CD8-positive, alpha-beta memory T cell (primary cell): ENCODE results near the gene RGPD8. TPM values are rescaled to one million over a fixed set of nuclear protein-coding genes. Genes with fewer than 3 reads are reported as not detected.
"Not testable (repeated sequence)": the region's sequence is repeated elsewhere in the genome, so short reads cannot be mapped to it uniquely, and the experiment has no call there.

Experiments
- CTCF ChIA-PET: fragments of 350-600 bp; sonication (Branson Sonifier 250); formaldehyde crosslinking; loops from one replicate; lab custom pipeline; 2021; ENCODE audit warnings: antibody characterized with exemption; lab: Charles Lee
- POLR2A ChIA-PET: fragments of 350-600 bp; sonication (Branson Sonifier 250); formaldehyde crosslinking; loops from one replicate; lab custom pipeline; 2021; ENCODE audit warnings: antibody characterized with exemption; lab: Charles Lee
- DNase-seq, 5 donors: peaks; one replicate each; pipeline versions ENCODE4 v3.0.0 to v3.0.0-alpha.2; 2020 to 2022; ENCODE audit warnings: mixed read lengths in 1 of 5
- H3K27ac ChIP-seq: one replicate; pipeline ENCODE4 v1.7.0; 2013; ENCODE audit warnings: low read depth, mild to moderate bottlenecking, low read length, moderate library complexity
- H3K27me3 ChIP-seq: 2 replicates; pipeline ENCODE4 v1.7.0; 2013; ENCODE audit warnings: low read length, mild to moderate bottlenecking; ENCODE audit not compliant: insufficient read depth, poor library complexity, severe bottlenecking
- H3K36me3 ChIP-seq: 2 replicates; pipeline ENCODE4 v1.7.0; 2013; ENCODE audit warnings: mild to moderate bottlenecking, low read length, moderate library complexity; ENCODE audit not compliant: insufficient read depth
- H3K4me1 ChIP-seq: 2 replicates; pipeline ENCODE4 v1.7.0; 2013; ENCODE audit warnings: mild to moderate bottlenecking, low read length, moderate library complexity; ENCODE audit not compliant: insufficient read depth
- H3K4me3 ChIP-seq: 2 replicates; pipeline ENCODE4 v1.7.0; 2013; ENCODE audit warnings: mild to moderate bottlenecking, low read length
- H3K9me3 ChIP-seq: 2 replicates; pipeline ENCODE4 v1.7.0; 2013; ENCODE audit warnings: mild to moderate bottlenecking, low read length
- H3K27ac Mint-ChIP-seq, 8 donors: one replicate each; pipeline ENCODE4 v1.8.0; 2020 to 2021; ENCODE audit warnings: mixed read lengths in 8 of 8, mild to moderate bottlenecking in 6 of 8, inconsistent platforms in 3 of 8, moderate library complexity in 3 of 8
- H3K27me3 Mint-ChIP-seq, 2 donors: one replicate each; pipeline ENCODE4 v1.8.0; 2020 to 2021; ENCODE audit warnings: mixed read lengths in 2 of 2, mild to moderate bottlenecking in 1 of 2, moderate library complexity in 1 of 2
- H3K36me3 Mint-ChIP-seq, 3 donors: one replicate each; pipeline ENCODE4 v1.8.0; 2020 to 2021; ENCODE audit warnings: mixed read lengths in 3 of 3, inconsistent platforms in 1 of 3, mild to moderate bottlenecking in 1 of 3
- H3K4me1 Mint-ChIP-seq, 3 donors: one replicate each; pipeline ENCODE4 v1.8.0; 2020 to 2021; ENCODE audit warnings: mixed read lengths in 3 of 3, inconsistent platforms in 1 of 3, mild to moderate bottlenecking in 1 of 3
- H3K4me3 Mint-ChIP-seq, 7 donors: one replicate each; pipeline ENCODE4 v1.8.0; 2020 to 2021; ENCODE audit warnings: mixed read lengths in 7 of 7, mild to moderate bottlenecking in 6 of 7, moderate library complexity in 4 of 7, inconsistent platforms in 2 of 7
- H3K9me3 Mint-ChIP-seq, 5 donors: one replicate each; pipeline ENCODE4 v1.8.0; 2020 to 2022; ENCODE audit warnings: mixed read lengths in 5 of 5, mild to moderate bottlenecking in 3 of 5, moderate library complexity in 2 of 5, inconsistent platforms in 1 of 5
- polyA plus RNA-seq: library from polyadenylated mRNA; unstranded; fragments of 300-500 nt; fragmentation: Illumina TruSeq; gene quantifications from one replicate; pipeline ENCODE4 v1.2.3, GENCODE V29; 2021
- total RNA-seq, 2 experiments: library from RNA; stranded (reverse); gene quantifications; one replicate each; pipeline ENCODE4 v1.2.3, GENCODE V29; 2021

Gene RGPD8
- total and polyA plus RNA-seq, 3 experiments from 2014 or later, result 2.2 to 19.3 (median 15.5) TPM

GRCh38 chr2:112449854-112450253, 16.4 kb upstream of the RGPD8 start:
- no peaks in the 10 kb centered on the region for H3K27me3 Mint-ChIP-seq
- peaks cover 0 to 3% (median 0%) of the 10 kb centered on the region in 5 donors for H3K9me3 Mint-ChIP-seq
- H3K27ac ChIP-seq, result no peak overlapping the region
- no peak overlapping the region for H3K4me3 Mint-ChIP-seq
- H3K4me1 ChIP-seq, result no peaks in the 10 kb centered on the region
- CTCF ChIA-PET, result no interaction called here
- no peaks in the 10 kb centered on the region for H3K9me3 ChIP-seq
- no peaks in the 10 kb centered on the region for H3K27me3 ChIP-seq
- H3K36me3 Mint-ChIP-seq, result peaks cover 0 to 5% (median 0%) of the 10 kb centered on the region in 3 donors
- H3K4me3 ChIP-seq, result no peak overlapping the region
- no peak overlapping the region for H3K27ac Mint-ChIP-seq
- no peaks in the 10 kb centered on the region for H3K4me1 Mint-ChIP-seq
- H3K36me3 ChIP-seq, result no peaks in the 10 kb centered on the region
- no peak for DNase-seq
- POLR2A ChIA-PET, result no interaction called here

- POLR2A ChIA-PET, H3K36me3 Mint-ChIP-seq, H3K9me3 ChIP-seq, DNase-seq, H3K4me3 ChIP-seq, H3K4me1 Mint-ChIP-seq, H3K27ac Mint-ChIP-seq, H3K9me3 Mint-ChIP-seq, H3K27me3 ChIP-seq, H3K4me1 ChIP-seq, H3K36me3 ChIP-seq, H3K4me3 Mint-ChIP-seq, CTCF ChIA-PET, H3K27ac ChIP-seq: not testable (repeated sequence)
- peaks cover 6 to 22% of the 10 kb centered on the region in 2 donors for H3K27me3 Mint-ChIP-seq
These were observed 10.8 kb upstream of the RGPD8 start for GRCh38 chr2:112444256-112444655.

- POLR2A ChIA-PET, result interaction anchor here (0.7 kb wide), 1 partner anchor 131 kb away, joined by 3 read pairs; no protein-coding TSS in a partner anchor
- H3K27me3 ChIP-seq, H3K4me1 Mint-ChIP-seq, H3K4me1 ChIP-seq, CTCF ChIA-PET, H3K4me3 Mint-ChIP-seq, H3K4me3 ChIP-seq, H3K9me3 ChIP-seq, DNase-seq, H3K9me3 Mint-ChIP-seq, H3K27ac Mint-ChIP-seq, H3K36me3 Mint-ChIP-seq, H3K36me3 ChIP-seq, H3K27ac ChIP-seq: not testable (repeated sequence)
- H3K27me3 Mint-ChIP-seq, result peaks cover 15 to 39% of the 10 kb centered on the region in 2 donors
These were observed 5.3 kb upstream of the RGPD8 start for GRCh38 chr2:112438603-112439261.

- H3K4me1 ChIP-seq, H3K4me1 Mint-ChIP-seq, H3K9me3 ChIP-seq, H3K27me3 ChIP-seq, CTCF ChIA-PET, H3K9me3 Mint-ChIP-seq, POLR2A ChIA-PET, H3K4me3 Mint-ChIP-seq, H3K27ac ChIP-seq, DNase-seq, H3K36me3 Mint-ChIP-seq, H3K4me3 ChIP-seq, H3K36me3 ChIP-seq, H3K27ac Mint-ChIP-seq: not testable (repeated sequence)
- H3K27me3 Mint-ChIP-seq, result peaks cover 13 to 40% of the 10 kb centered on the region in 2 donors
These were observed 4.0 kb upstream of the RGPD8 start for GRCh38 chr2:112437405-112437831.

- CTCF ChIA-PET, H3K4me3 ChIP-seq, H3K4me3 Mint-ChIP-seq, H3K27ac ChIP-seq, H3K36me3 Mint-ChIP-seq, H3K9me3 ChIP-seq, H3K4me1 ChIP-seq, POLR2A ChIA-PET, DNase-seq, H3K27me3 ChIP-seq, H3K4me1 Mint-ChIP-seq, H3K27ac Mint-ChIP-seq, H3K9me3 Mint-ChIP-seq, H3K36me3 ChIP-seq: not testable (repeated sequence)
- peaks cover 12 to 35% of the 10 kb centered on the region in 2 donors for H3K27me3 Mint-ChIP-seq
These were observed 3.5 kb upstream of the RGPD8 start for GRCh38 chr2:112436993-112437392.

- H3K9me3 ChIP-seq, POLR2A ChIA-PET, H3K36me3 ChIP-seq, DNase-seq, H3K4me1 ChIP-seq, H3K27me3 ChIP-seq, H3K36me3 Mint-ChIP-seq, H3K9me3 Mint-ChIP-seq, H3K4me3 ChIP-seq, CTCF ChIA-PET, H3K27ac Mint-ChIP-seq, H3K27ac ChIP-seq: not testable (repeated sequence)
- Mint-ChIP-seq H3K4me3 (peak overlapping the region in 1 of 7 donors; percentile 13), H3K27me3 (peaks cover 8 to 34% of the 10 kb centered on the region in 2 donors), H3K4me1 (peaks cover 12 to 16% (median 16%) of the 10 kb centered on the region in 3 donors)
These were observed 2.4 kb upstream of the RGPD8 start for GRCh38 chr2:112435716-112436431.

GRCh38 chr2:112434890-112435715, 1.7 kb upstream of the RGPD8 start:
- H3K4me1 Mint-ChIP-seq, result peaks cover 15 to 22% (median 19%) of the 10 kb centered on the region in 3 donors
- DNase-seq, H3K27ac Mint-ChIP-seq, H3K9me3 ChIP-seq, H3K9me3 Mint-ChIP-seq, H3K27ac ChIP-seq, H3K4me3 ChIP-seq, H3K27me3 ChIP-seq, H3K4me1 ChIP-seq, POLR2A ChIA-PET, H3K36me3 ChIP-seq, H3K36me3 Mint-ChIP-seq: not testable (repeated sequence)
- H3K27me3 Mint-ChIP-seq, result peaks cover 8 to 28% of the 10 kb centered on the region in 2 donors
- peak overlapping the region in 3 of 7 donors; percentile 34 to 69 (median 41) for H3K4me3 Mint-ChIP-seq
- CTCF ChIA-PET, result interaction anchor here (1.7 kb wide), 1 partner anchor 313 kb away, joined by 9 read pairs; no protein-coding TSS in a partner anchor
